DMS53 treated with DMSO at 0.1 percent for 48 hours (cell line): Measurements from ENCODE around the gene TACR2.

Source experiments
- DNase-seq: peaks from one replicate; lab custom pipeline; 2025; ENCODE audit not compliant: unreplicated experiment; lab: John Stamatoyannopoulos, UW

TACR2 gene

DNA sequence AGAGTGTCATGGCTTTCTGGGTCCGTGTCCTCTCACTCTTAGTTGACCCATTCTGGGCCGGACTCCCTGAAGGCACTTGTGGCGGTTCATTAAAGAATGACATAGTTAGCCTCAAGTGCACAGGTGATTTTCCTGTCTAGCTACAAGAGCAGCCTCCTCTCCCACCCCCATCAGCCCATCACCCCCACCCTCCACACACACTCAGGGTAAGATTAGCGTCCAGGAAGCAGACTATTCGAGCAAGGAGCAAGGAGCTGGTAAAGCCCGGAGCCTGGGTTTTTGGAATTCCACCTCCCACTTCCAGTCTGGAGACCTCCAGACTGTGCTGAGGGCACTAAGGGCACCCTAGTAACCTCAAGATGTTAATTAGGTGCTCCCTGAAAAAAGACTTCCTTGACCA is 39.5 kb downstream of the TACR2 start:
- DNase-seq: no peak

DNA sequence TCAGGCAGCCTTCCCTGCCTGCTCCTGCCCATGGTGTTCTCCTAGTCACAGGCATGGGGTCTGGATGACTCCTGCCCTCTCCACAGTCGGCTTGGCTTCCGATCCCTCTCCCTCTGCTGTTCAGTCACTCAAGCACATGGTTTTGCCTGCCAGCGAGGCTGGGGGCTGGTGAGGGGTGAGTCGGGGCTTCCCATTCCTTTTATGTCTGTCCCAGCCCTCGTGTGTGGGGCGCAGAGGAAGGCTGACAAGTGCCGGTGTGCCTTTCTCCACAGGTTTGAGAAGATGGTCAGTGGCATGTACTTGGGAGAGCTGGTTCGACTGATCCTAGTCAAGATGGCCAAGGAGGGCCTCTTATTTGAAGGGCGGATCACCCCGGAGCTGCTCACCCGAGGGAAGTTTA is 40.1 kb downstream of the TACR2 start:
- no peak for DNase-seq

DNA sequence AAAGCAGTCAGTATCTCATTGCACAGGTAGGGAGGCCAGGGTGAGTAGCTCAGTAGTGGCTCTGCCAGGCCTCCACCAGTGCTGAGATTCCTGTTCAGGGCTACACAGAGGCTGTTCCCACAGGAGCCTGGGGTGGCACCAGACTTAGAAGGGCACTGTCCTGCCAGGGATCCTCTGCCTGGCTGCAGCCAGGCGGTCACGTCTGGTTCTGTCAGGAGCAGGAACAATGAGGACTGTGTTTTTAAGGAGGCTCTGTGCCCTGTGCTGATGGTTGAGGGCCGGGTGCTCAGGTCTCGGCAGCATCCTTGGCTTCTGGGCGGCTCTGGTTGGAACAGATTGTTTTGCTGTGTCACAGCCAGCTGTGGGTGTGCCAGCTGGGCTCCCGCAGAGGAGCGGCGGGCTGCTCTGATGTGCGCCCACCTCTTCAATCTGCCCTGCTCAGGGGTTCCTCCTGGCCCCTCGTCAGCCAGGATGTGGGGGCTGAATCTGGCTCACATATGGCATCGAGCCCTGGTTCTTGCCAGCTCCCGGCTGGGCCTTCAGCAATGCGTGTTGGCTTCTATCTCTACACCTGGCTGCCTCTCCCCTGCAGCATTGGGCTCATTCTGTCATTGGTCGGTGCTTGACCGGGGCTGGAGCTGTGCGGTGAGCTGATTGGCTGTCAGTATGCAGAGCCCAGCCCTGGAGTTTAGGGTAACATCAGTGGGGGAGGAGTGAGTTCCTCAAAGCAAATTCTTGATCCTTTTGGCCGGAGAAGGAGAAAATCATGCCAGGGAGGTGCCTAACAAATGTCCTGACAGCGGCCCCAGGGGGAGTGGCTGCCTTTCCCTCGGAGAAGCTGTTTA is 41.2 kb downstream of the TACR2 start:
- DNase-seq: no peak

DNA sequence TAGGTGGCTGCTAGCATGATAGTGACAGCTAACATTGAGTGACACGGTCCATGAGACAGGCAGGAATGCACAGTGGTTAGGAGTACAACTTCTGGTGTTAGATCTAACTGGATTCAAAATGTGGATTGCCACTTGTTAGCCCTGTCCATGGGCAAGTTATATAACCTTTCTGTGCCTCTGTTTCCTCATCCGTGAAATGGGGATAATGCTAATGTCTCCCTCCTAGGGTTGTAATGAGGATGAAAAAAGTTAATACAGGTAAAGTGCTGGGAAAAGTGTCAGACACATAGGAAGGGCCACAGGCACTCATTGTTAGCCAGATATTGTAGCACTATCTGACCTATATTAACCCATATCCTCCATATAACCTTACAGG is 41.8 kb downstream of the TACR2 start:
- no peak for DNase-seq

DNA sequence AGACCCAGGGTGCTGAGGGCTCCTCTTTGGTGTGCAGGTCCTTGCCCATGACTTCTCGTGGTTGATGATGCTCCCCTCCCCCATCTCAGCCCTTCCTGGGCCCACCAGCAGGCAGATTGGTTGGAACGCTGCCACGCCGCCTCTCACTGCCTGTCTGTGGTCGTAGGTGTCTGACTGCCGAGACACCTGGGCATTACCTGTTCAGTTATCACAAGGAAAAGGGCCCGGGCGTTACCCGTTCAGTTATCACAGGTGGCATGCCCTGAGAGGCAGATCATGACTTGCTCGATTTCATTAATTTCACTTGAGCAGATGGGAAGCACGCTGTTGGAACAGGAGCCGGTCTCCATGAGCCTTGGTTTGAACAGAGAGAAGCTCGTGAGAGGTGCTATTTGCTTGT is 42.5 kb downstream of the TACR2 start:
- DNase-seq: no peak

DNA sequence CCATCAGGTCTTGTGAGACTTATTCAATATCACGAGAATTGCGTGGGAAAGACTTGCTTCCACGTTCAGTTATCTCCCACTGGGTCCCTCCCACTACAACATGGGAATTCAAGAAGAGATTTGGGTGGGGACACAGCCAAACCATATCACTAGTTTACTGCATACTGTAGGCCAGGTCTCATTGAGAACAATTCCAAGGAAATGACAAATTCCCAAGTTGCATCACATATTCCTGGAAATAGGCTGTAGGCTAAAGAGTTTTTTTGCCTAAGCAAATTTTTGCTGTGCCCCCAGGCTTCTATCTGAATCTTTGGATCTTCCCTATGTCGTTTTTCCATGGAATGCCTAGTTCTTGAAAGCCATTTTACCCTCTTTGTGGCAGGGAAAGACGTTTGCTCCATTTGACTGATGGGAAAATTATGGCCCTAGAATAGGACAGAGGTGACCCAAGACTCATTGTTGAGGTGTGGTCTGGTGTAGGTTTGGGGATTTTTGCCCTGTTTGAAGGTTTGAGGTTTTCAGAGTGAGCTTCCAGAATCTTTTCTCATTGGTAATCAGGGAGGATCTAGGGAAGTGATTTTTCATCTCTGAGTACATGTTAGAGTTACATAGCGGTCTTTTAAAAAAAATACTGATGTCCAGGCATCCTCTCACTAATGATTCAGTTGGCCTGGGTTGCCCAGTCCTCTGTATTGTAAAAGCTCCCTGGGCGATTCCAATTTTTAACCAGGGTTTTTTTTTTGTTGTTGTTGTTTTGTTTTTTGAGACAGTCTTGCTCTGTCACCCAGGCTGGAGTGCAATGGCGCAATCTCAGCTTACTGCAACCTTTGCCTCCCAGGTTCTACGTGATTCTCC is 44.4 kb downstream of the TACR2 start:
- no peak for DNase-seq

DNA sequence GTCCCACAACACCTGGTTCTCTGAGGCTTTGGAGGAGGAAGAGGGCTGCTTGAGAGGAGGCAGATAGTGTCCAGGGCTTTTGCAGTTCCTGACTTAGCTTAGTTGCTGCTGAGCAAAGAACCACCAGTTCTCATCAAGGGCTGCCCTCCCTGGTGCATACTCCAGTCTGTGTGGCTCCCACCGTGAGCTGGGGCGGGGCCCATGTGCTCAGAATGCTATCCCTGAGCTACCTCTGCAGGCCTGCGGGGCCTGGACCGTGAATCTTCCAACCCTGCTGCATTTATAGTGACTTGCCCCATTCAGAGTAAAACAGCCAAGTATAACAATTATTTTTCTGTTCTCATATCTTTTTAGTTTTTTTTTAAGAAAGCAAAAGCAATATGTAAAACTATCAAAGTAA is 49.2 kb downstream of the TACR2 start:
- DNase-seq: no peak

DNA sequence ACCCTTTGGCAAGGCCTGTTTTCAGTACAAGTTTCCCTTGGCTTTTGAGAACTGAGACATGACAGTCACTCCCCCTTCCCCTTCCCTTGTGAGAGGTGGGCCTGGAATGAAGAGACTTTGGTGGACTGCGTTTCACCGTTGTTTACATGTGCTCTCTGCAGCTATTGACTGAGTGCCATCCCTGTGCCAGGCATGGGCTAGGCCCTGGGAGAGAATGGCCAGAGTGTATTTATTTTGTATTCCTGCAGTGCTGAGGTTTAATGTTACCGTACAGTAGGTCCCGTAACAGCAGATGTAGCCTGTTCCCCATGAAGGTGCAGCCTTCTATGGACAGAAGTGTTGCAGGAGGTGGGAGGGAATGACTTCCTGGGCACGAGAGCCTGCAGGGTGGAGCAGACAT is 50.0 kb downstream of the TACR2 start:
- no peak for DNase-seq

DNA sequence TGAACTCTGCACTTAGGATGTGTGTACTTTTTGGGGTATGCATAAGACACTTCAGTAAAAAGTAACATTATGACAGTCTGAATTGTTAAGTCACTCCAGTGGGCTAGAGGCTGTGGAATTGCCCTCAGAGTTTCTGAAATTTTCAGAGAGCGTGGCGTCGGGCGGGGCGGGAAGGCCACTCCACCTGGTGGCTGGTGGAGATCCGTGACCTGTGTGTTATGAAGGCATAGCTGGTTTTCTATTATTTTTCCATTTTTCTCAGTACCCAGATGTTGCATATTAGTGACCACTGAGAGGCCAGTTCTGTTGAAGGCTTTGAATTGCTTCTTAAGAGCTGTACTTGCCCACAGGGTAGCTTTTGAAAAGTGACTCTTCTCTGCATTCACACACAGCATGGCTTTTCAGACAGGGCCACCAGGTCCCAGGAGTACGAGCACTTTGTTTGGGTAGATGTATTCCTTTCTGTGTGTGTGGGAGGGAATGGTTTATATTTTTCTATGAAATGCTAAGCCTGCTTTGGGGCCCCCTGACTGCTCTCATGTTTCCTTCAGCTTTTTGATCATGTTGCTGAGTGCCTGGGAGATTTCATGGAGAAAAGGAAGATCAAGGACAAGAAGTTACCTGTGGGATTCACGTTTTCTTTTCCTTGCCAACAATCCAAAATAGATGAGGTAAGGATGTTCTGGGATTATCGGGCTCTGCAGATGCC is 52.3 kb downstream of the TACR2 start:
- no peak for DNase-seq

DNA sequence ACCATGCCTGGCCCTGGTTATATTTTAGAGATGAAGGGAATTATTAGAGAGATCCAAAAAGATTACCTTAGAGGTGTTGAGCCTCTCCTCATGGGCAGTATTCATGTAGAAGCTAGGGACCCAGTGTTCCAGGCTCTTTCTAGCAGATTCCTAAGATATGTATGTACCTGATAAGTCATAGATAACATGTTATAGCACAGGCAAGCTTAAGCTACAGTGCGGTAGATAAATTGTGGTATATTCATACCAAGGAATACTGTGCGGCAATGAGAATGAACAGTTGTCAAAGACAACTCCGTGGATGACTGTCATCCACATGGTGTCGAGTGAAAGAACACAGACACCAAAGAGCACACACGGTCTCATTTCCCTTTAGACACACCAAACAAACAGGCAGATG is 53.1 kb downstream of the TACR2 start:
- no peak for DNase-seq

DNA sequence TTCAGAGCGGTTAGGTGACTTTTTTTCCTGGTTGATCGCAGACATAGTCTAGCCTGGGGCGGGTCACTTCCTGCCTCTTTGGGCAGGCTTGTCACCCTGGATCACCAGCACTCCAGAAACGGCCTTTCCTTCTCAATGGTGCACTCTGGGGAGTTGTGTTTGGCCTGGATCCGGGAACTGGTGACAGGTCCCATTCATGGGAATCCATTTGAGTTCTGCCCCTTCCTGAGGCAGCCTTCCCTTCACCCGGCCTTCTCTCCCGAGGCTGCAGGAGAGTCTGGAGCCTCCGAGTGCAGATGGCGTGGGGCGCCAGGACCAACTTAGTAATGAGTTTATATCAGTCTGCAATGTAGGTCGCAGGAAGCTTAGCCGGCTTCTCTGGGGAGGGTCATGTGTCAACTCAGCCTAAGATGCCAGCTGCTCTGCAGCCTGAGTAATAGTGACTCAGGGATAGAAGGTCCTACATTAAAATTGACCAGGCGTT is 54.2 kb downstream of the TACR2 start:
- DNase-seq: no peak

DNA sequence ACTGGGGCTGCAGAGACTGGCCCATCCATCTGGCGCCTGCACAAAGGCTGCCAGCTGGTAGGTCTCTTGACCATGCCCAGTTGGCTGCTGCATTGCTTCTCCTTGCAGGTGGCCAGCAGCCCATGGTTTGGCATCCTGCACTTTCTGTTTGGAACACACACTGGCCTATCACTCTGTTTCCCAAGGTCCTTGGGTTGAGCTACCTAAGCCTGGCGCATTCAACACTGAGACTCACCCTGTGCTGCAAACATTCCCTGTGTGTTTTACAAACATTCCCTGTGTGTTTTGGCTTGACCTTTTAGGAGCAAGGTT is 55.5 kb downstream of the TACR2 start:
- DNase-seq: no peak

DNA sequence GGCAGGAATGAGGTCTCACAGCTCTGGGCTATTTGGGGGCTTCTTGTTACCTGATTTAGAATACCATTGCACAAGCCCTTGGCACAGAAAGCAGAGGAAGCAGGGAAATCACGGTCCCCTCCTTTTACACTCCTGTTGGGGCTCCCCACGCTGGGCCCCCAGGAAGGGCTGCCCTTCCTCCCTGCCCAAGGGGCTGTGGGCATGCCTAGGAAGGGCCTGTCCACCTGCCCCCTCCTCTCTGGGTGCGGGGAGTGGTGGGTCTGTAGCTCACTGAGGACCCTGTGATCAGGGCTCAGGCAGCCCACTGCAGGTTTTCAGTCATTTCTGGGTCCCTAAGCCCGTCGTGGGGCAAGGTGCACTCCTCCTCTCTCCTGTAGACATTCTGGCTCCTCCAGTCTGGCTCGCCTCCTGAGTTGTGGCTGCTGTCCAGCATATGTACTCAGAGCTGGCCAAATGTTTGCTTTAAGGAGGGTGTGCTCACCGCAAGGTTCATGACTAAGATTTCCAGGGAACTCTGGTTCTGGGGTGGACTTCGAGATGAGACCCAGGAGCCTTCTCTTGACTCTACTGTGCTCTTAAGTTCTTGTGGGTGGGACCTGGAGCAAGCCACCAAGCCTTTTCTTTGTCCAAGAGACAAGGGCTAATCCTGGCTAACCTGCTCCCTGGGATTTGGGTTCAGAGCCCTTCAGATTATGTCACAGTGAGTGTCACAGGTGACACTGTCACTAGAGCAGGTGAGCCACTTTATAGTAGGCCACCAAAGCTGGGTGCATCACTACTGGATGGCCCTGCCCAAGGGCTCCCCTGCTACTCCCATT is 56.0 kb downstream of the TACR2 start:
- DNase-seq: no peak

DNA sequence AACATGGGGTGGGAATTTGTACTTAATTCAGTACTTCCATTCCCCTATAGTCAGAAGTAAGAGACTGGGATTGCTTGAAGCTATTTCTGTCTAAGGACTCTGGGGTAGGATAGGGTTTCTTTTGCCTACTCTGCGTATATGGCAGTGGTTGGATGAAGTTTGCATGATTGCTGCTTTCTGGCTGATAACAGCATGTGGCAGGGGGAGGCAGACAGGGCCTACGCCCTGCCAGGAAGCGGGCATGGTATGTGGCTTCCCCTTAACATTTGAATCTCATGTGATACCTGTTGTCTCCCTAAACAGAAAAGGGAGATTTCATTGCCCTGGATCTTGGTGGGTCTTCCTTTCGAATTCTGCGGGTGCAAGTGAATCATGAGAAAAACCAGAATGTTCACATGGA is 57.1 kb downstream of the TACR2 start:
- no peak for DNase-seq

DNA sequence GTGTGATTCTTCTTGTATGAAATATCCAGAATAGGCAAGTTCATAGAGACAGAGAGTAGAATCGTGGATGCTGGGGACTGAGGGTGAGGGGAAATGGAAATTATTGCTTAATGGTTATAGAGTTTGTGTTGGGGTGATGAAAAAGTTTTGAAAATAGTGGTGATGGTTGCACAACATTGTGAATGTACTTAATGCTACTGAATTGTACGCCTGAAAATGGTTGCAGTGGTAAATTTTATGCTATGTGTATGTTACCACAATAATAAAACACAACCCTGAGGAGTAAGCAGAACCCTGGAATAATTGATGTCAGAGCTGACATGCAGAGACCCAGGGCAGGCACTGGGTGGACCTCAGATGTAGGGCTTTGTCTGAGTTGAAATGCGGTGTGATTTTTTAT is 57.6 kb downstream of the TACR2 start:
- no peak for DNase-seq

DNA sequence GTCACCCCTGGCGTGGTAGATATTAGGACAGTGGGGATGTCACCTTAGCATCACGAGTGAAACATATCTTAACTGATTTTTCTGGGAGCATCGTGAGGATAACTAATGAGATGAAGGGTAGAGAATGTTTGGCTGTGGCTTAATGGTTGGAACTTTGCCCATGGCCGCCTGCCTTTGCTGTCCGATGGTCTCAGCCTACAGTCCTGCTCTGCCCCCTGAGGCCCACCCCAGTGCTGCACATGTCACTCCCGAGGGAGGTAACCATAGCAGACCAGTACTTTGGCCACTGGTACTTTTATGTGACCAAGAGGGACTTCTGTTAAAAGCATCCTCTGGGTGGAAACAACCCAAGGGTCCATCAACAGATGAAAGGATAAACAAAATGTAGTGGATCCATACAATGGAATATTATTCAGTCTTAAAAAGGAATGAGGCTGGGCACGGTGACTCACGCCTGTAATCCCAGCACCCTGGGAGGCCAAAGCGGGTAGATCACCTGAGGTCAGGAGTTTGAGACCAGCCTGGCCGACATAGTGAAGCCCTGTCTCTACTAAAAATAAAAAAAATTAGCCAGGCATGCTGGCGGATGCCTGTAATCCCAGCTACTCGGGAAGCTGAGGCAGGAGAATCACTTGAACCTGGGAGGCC is 58.4 kb downstream of the TACR2 start:
- DNase-seq: no peak

DNA sequence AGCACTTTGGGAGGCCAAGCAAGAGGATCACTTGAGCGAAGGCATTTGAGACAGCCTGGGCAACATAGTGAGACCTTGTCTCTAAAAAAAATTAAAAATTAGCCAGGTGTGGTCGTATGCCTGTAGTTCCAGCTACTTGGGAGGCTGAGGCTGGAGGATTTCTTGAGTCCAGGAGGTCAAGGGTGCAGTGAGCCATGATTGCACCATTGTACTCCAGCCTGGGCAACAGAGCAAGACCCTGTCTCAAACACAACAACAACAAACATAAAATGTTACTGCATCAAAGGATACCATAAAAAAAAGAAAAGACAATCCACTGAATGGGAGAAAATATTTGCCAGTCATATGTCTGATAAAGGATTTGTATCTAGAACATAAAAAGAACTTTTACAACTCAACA is 60.5 kb downstream of the TACR2 start:
- no peak for DNase-seq

DNA sequence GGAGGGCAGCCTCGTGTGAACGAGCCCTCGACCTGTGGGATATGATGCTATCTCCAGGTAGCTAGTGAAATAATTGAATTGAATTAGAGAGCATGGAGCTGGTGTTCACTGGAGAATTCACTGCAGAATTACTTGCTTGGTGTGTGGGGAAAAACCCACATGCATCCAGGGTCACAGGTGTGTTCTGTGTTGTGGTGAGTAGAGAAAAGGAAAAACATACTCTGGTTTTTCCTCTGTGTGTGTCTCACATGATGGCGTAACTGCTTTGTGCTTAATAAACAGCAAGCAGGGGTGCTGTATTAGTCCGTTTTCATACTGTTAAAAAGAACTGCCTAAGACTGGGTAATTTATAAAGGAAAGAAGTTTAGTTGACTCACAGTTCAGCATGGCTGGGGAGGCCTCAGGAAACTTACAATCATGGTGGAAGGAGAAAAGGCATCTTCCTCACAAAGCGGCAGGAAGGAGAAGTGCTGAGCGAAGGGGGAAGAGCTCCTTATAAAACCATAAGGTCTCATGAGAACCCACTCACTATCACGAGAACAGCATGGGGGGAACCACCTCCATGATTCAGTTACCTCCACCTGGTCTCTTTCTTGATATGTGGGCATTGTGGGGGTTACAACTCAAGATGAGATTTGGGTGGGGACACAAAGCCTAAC is 62.6 kb downstream of the TACR2 start:
- no peak for DNase-seq
